PC-9 (cell line): Measurements from ENCODE around the gene DLG4.

ENCODE experiments used
- EZH2 ChIP-seq: fragments of 200-600 bp; sonication (generic); IDR thresholded peaks from 2 replicates; pipeline ENCODE4 v1.8.0; 2017; ENCODE audit warnings: antibody characterized with exemption, low read depth
- TF ChIP-seq, protein P1 (sequence below): fragments of 200-600 bp; sonication (generic); conservative IDR thresholded peaks from 2 replicates; pipeline ENCODE4 v1.6.1; 2017; ENCODE audit warnings: mixed run types, antibody characterized with exemption, mild to moderate bottlenecking, moderate library complexity

DNA sequence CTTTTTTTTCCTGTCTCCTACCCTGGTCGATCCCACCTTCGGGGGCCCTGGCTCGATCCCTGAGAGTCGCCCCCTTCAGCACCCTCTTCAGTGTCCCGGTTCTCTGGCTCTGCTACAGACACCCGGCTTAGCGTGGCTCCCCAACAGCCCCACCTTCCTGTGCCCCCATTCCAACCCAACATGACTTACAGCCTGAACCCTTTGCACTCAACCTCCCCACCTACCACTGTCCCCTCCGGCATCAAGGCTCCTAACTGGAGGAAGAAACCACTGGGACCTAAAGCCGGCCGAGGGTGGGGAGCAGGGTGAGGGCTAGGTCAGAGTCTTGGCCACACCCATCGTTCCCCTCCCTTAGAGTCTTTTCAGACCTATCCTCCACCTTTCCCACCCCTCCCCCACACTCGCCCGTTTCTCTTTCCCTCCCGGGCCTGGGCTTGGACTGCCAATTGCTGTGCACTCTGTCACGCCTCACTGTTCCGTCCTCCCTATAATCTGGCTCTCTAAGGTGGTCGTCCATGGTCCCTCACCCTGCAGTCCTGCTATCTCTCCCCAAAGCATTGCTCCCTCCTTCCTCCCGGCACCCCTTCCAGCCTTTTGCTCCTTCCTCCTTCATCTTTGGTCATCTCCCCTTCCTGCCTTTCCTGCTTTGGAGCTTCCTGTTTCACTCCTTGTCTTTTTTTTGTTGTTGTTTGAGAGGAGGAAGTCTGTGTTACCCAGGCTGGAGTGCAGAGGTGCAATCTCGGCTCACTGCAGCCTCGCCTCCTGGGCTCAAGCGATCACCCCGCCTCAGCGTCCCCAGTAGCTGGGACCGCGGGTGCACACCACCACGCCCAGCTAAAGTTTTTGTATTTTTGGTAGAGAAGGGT, 43.5 kb upstream of the DLG4 start:
- TF ChIP-seq, protein P1, sequence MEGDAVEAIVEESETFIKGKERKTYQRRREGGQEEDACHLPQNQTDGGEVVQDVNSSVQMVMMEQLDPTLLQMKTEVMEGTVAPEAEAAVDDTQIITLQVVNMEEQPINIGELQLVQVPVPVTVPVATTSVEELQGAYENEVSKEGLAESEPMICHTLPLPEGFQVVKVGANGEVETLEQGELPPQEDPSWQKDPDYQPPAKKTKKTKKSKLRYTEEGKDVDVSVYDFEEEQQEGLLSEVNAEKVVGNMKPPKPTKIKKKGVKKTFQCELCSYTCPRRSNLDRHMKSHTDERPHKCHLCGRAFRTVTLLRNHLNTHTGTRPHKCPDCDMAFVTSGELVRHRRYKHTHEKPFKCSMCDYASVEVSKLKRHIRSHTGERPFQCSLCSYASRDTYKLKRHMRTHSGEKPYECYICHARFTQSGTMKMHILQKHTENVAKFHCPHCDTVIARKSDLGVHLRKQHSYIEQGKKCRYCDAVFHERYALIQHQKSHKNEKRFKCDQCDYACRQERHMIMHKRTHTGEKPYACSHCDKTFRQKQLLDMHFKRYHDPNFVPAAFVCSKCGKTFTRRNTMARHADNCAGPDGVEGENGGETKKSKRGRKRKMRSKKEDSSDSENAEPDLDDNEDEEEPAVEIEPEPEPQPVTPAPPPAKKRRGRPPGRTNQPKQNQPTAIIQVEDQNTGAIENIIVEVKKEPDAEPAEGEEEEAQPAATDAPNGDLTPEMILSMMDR = no peak
- TF ChIP-seq EZH2 = no peak
